OCI-LY3 (cell line): Measurements from ENCODE around the gene MEN1.

Source experiments
- H2AFZ ChIP-seq: fragments of 200-600, 300-600 bp; shearing (Covaris generic); 2 replicates; pipeline ENCODE4 v1.6.0; 2014; ENCODE audit warnings: antibody characterized with exemption, low read depth, low read length
- H3K27ac ChIP-seq: fragments of 200-600, 300-600 bp; sonication (generic); 2 replicates; pipeline ENCODE4 v1.5.1; 2014; ENCODE audit warnings: mild to moderate bottlenecking, low read length, moderate library complexity, mixed read lengths
- H3K27me3 ChIP-seq: fragments of 200-600, 300-600 bp; sonication (generic); 2 replicates; pipeline ENCODE4 v1.6.1; 2014; ENCODE audit warnings: low read depth, low read length, mixed read lengths
- H3K36me3 ChIP-seq: fragments of 200-600, 300-600 bp; sonication (generic); replicated peaks from 2 replicates; pipeline ENCODE3; 2014; ENCODE audit warnings: low read depth, low read length, mixed read lengths
- H3K4me1 ChIP-seq: fragments of 300-600, 200-600 bp; sonication (generic); 2 replicates; pipeline ENCODE4 v1.6.1; 2014; ENCODE audit warnings: low read length, mixed read lengths
- H3K4me2 ChIP-seq: fragments of 200-600, 300-600 bp; sonication (generic); 2 replicates; pipeline ENCODE4 v1.6.1; 2014; ENCODE audit warnings: low read length, mixed read lengths
- H3K4me3 ChIP-seq: fragments of 300-600, 200-600 bp; sonication (generic); 2 replicates; pipeline ENCODE4 v1.5.1; 2014; ENCODE audit warnings: antibody characterized with exemption, mild to moderate bottlenecking, low read length, moderate library complexity
- H3K79me2 ChIP-seq: fragments of 300-600, 200-600 bp; shearing (Covaris generic); 2 replicates; pipeline ENCODE4 v1.6.1; 2014; ENCODE audit warnings: mild to moderate bottlenecking, low read length, mixed read lengths
- H3K9ac ChIP-seq: fragments of 300-600, 200-600 bp; shearing (Covaris generic); 2 replicates; pipeline ENCODE4 v1.6.0; 2014; ENCODE audit warnings: mild to moderate bottlenecking, low read length, moderate library complexity
- H3K9me3 ChIP-seq: fragments of 200-600, 300-600 bp; shearing (Covaris generic); 2 replicates; pipeline ENCODE4 v1.6.1; 2014; ENCODE audit warnings: low read length, mixed read lengths; ENCODE audit not compliant: insufficient read depth
- H4K20me1 ChIP-seq: fragments of 200-600, 300-600 bp; sonication (generic); 2 replicates; pipeline ENCODE4 v1.6.1; 2016; ENCODE audit warnings: low read length, mixed read lengths; ENCODE audit not compliant: insufficient read depth
- EZH2phosphoT487 ChIP-seq: fragments of 200-600 bp; shearing (Covaris generic); IDR thresholded peaks from 2 replicates; pipeline ENCODE4 v1.6.1; 2018; ENCODE audit warnings: antibody characterized with exemption, mixed run types, low read depth
- TF ChIP-seq, protein P1 (sequence below): fragments of 200-600, 300-600 bp; sonication (generic); IDR thresholded peaks from 2 replicates; pipeline ENCODE4 v1.5.1; 2014; ENCODE audit warnings: antibody characterized with exemption, low read length, low read depth

The MEN1 gene

DNA sequence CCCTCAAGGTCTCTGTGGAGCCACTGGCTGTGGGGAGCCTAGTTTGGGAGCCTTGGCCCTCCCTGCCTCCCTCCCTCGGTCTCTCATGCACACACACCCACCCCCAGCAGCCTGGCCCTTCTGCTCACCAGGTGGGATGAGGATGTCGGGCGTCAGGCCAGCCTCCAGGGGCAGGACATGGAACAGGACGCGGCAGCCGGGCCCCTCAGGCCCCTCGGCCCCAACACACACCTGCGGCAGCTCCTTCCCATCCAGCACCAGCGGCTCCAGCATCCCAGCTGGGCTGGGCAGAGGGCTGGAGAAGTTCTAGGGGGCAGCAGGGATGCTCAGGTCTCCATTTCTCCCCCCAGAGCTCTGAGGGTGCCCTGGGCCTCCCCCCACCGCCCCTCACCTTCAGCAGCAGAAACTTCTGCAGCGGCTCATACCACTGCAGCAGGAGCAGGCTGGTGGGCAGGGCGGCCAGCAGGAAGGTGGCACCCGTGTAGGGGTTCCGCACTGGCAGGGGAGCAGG, 18.5 kb downstream of the MEN1 start:
- no peaks in the 10 kb centered on the region for H3K4me1 ChIP-seq
- no peak overlapping the region for H2AFZ ChIP-seq
- H3K9me3 ChIP-seq, result no peaks in the 10 kb centered on the region
- H3K4me2 ChIP-seq, result no peak overlapping the region
- H3K36me3 ChIP-seq, result peaks cover 30% of the 10 kb centered on the region
- H3K27ac ChIP-seq, result no peak overlapping the region
- TF ChIP-seq, protein P1, sequence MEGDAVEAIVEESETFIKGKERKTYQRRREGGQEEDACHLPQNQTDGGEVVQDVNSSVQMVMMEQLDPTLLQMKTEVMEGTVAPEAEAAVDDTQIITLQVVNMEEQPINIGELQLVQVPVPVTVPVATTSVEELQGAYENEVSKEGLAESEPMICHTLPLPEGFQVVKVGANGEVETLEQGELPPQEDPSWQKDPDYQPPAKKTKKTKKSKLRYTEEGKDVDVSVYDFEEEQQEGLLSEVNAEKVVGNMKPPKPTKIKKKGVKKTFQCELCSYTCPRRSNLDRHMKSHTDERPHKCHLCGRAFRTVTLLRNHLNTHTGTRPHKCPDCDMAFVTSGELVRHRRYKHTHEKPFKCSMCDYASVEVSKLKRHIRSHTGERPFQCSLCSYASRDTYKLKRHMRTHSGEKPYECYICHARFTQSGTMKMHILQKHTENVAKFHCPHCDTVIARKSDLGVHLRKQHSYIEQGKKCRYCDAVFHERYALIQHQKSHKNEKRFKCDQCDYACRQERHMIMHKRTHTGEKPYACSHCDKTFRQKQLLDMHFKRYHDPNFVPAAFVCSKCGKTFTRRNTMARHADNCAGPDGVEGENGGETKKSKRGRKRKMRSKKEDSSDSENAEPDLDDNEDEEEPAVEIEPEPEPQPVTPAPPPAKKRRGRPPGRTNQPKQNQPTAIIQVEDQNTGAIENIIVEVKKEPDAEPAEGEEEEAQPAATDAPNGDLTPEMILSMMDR, result no peak
- no peak for TF ChIP-seq EZH2phosphoT487
- no peaks in the 10 kb centered on the region for H3K27me3 ChIP-seq
- H3K9ac ChIP-seq, result no peak overlapping the region
- no peak overlapping the region for H3K4me3 ChIP-seq
- H4K20me1 ChIP-seq, result no peaks in the 10 kb centered on the region
- H3K79me2 ChIP-seq, result no peaks in the 10 kb centered on the region

DNA sequence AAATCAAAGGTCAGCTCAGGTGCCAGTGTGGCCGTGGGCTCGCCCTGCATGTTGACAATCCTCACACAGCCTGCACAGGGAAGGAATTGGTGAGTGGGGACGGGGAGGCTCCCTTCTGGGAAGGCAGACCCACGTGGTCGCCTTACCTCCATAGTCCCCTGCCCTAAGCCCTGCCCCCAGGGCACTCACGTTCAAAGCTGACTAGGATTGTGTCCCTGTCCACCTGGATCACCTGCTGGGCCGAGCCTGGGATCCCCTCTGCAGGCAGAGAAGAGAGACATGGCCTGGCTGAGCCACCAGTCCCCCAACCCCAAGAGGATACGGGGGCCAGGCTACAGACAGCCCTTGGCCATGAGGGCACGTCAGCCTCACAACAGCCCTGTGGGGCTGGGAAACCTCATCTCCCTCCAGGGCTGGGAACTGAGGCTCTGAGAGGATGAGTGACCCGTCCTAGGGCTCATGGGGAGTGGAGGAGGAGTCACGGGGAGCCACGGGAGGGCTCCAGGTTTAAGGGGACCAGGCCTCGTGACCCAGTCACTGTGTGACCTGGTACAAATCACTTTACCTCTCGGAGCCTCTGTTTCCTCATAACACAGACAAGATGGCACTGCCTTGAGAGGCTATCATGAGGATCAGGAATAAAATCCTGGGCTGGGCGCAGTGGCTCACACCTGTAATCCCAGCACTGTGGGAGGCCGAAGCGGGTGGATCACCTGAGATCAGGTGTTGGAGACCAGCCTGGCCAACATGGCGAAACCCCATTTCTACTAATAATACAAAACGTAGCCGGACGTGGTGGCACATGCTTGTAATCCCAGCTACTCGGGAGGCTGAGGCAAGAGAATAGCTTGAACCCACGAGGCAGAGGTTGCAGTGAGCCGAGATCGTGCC, 19.9 kb downstream of the MEN1 start:
- TF ChIP-seq, protein P1, result no peak
- no peak for TF ChIP-seq EZH2phosphoT487
- H3K27me3 ChIP-seq, result no peaks in the 10 kb centered on the region
- H3K4me1 ChIP-seq, result no peaks in the 10 kb centered on the region
- no peak overlapping the region for H3K27ac ChIP-seq
- H4K20me1 ChIP-seq, result no peaks in the 10 kb centered on the region
- H2AFZ ChIP-seq, result no peak overlapping the region
- H3K79me2 ChIP-seq, result no peaks in the 10 kb centered on the region
- no peak overlapping the region for H3K4me2 ChIP-seq
- no peaks in the 10 kb centered on the region for H3K9me3 ChIP-seq
- H3K9ac ChIP-seq, result no peak overlapping the region
- peaks cover 17% of the 10 kb centered on the region for H3K36me3 ChIP-seq
- no peak overlapping the region for H3K4me3 ChIP-seq

- Histone ChIP-seq H3K4me3 (no peak overlapping the region), H3K9ac (no peak overlapping the region), H3K79me2 (no peaks in the 10 kb centered on the region), H3K9me3 (no peaks in the 10 kb centered on the region), H3K27ac (no peak overlapping the region), H4K20me1 (no peaks in the 10 kb centered on the region), H2AFZ (no peak overlapping the region), H3K4me2 (no peak overlapping the region), H3K4me1 (no peaks in the 10 kb centered on the region), H3K27me3 (no peaks in the 10 kb centered on the region), H3K36me3 (peaks cover 17% of the 10 kb centered on the region)
- TF ChIP-seq, protein P1, result no peak
- TF ChIP-seq EZH2phosphoT487, result no peak
Measured at GRCh38 chr11:64789331-64790204, 20.8 kb downstream of the MEN1 start.
